Measurements from ENCODE around the gene DBN1.

- no peak for TF ChIP-seq CTCF (IDR thresholded peaks at IDR 0.05)
- no peak for TF ChIP-seq EZH2 (IDR thresholded peaks at IDR 0.05; ENCODE audit: borderline replicate concordance, insufficient read depth, low read depth, low read length, poor library complexity, severe bottlenecking)
These were observed 28.6 kb upstream of the DBN1 start for GRCh38 chr5:177501874-177502678.

Measured in B cell (primary cell).